ENCODE data around the gene ARID1B. TPM values are rescaled to one million over a fixed set of nuclear protein-coding genes. Genes with fewer than 3 reads are reported as not detected.

The ARID1B gene
- total and polyA plus RNA-seq, 10 donors: 17.7 to 223 (median 141) TPM

- Histone ChIP-seq H3K4me3 (no peak overlapping the region), H3K27me3 (replicated peaks in 1 of 7) (no peaks in the 10 kb centered on the region), H3K4me1 (peaks cover 3 to 58% (median 14%) of the 10 kb centered on the region in 6 donors), H3K9me3 (no peaks in the 10 kb centered on the region), H3K27ac (no peak overlapping the region), H3K36me3 (no peaks in the 10 kb centered on the region)
- 93 to 96% (median 96%) methylated on average over 7 of the region's 7 CpGs for WGBS, 5 donors
- no peak for DNase-seq
- TF ChIP-seq POLR2A (IDR thresholded peaks at IDR 0.05) (no peak), POLR2AphosphoS5 (IDR thresholded peaks at IDR 0.05) (no peak)
- TF ChIP-seq, protein P1, sequence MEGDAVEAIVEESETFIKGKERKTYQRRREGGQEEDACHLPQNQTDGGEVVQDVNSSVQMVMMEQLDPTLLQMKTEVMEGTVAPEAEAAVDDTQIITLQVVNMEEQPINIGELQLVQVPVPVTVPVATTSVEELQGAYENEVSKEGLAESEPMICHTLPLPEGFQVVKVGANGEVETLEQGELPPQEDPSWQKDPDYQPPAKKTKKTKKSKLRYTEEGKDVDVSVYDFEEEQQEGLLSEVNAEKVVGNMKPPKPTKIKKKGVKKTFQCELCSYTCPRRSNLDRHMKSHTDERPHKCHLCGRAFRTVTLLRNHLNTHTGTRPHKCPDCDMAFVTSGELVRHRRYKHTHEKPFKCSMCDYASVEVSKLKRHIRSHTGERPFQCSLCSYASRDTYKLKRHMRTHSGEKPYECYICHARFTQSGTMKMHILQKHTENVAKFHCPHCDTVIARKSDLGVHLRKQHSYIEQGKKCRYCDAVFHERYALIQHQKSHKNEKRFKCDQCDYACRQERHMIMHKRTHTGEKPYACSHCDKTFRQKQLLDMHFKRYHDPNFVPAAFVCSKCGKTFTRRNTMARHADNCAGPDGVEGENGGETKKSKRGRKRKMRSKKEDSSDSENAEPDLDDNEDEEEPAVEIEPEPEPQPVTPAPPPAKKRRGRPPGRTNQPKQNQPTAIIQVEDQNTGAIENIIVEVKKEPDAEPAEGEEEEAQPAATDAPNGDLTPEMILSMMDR (IDR thresholded peaks at IDR 0.05 in 8 of 11, conservative IDR thresholded peaks at IDR 0.05 in 3 of 11): no peak
- intact Hi-C loops (cut with DNase I; ENCODE audit: low total_unique reads): no loop called here
Observed at GRCh38 chr6:157013649-157014304, 236.6 kb downstream of the ARID1B start.

DNA sequence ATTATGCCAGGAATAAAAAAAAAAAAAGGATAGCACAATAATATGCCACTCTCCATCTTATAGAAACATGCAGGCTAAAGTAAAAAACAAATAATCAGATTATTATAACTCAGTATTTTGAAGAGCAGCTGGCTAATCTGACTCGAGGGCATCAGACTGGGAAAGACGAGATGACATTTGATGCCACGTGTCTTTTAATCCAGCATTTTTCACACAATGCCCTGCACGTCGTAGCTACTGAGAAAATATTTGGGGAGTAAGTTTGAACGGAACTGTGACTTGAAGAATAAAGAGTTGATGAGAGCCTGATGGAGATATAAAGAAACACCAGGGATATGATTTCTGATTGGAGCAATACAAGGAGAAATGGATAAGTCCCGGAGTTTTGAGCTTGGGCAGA, 237.7 kb downstream of the ARID1B start:
- intact Hi-C loops (cut with DNase I; ENCODE audit: low total_unique reads): loop anchor here (5.0 kb wide), 1 partner anchor 233 kb away; no protein-coding TSS in a partner anchor
- TF ChIP-seq, protein P1 (IDR thresholded peaks at IDR 0.05 in 8 of 11, conservative IDR thresholded peaks at IDR 0.05 in 3 of 11): no peak
- Histone ChIP-seq H3K36me3 (no peaks in the 10 kb centered on the region), H3K27ac (no peak overlapping the region), H3K27me3 (replicated peaks in 1 of 7) (no peaks in the 10 kb centered on the region), H3K9me3 (no peaks in the 10 kb centered on the region), H3K4me1 (peaks cover 12 to 58% (median 23%) of the 10 kb centered on the region in 6 donors), H3K4me3 (no peak overlapping the region)
- WGBS, 5 donors: 73 to 86% (median 82%) methylated on average over 7 of the region's 7 CpGs
- no peak for DNase-seq

- no peak for DNase-seq
- Histone ChIP-seq H3K27ac (no peak overlapping the region), H3K36me3 (no peaks in the 10 kb centered on the region), H3K4me3 (no peak overlapping the region), H3K9me3 (no peaks in the 10 kb centered on the region), H3K4me1 (peaks cover 17 to 64% (median 32%) of the 10 kb centered on the region in 6 donors), H3K27me3 (replicated peaks in 1 of 7) (no peaks in the 10 kb centered on the region)
- intact Hi-C loops (cut with DNase I; ENCODE audit: low total_unique reads): loop anchor here (5.0 kb wide), 1 partner anchor 235 kb away; no protein-coding TSS in a partner anchor
- 95 to 100% (median 97%) methylated on average over 1 of the region's 1 CpG for WGBS, 5 donors
- TF ChIP-seq, protein P1 (IDR thresholded peaks at IDR 0.05 in 8 of 11, conservative IDR thresholded peaks at IDR 0.05 in 3 of 11): no peak
- TF ChIP-seq POLR2A (IDR thresholded peaks at IDR 0.05) (no peak), POLR2AphosphoS5 (IDR thresholded peaks at IDR 0.05) (no peak)
Observed at GRCh38 chr6:157017022-157017421, 239.8 kb downstream of the ARID1B start.

GRCh38 chr6:157017861-157018260, 240.7 kb downstream of the ARID1B start:
- no peaks in the 10 kb centered on the region for H3K36me3 ChIP-seq
- no peak for DNase-seq
- intact Hi-C loops (cut with DNase I; ENCODE audit: low total_unique reads): loop anchor here (5.0 kb wide), 1 partner anchor 236 kb away; no protein-coding TSS in a partner anchor
- TF ChIP-seq POLR2AphosphoS5 (IDR thresholded peaks at IDR 0.05) (no peak), POLR2A (IDR thresholded peaks at IDR 0.05) (no peak)
- TF ChIP-seq, protein P1 (IDR thresholded peaks at IDR 0.05 in 8 of 11, conservative IDR thresholded peaks at IDR 0.05 in 3 of 11): no peak
- peak overlapping the region in 1 of 8 donors; percentile 100 for H3K27ac ChIP-seq
- peaks cover 23 to 72% (median 40%) of the 10 kb centered on the region in 6 donors for H3K4me1 ChIP-seq
- H3K27me3 ChIP-seq (replicated peaks in 1 of 7): no peaks in the 10 kb centered on the region
- H3K9me3 ChIP-seq: no peaks in the 10 kb centered on the region
- no peak overlapping the region for H3K4me3 ChIP-seq
